A172 (cell line): ENCODE data around the gene COQ6. TPM values are rescaled to one million over a fixed set of nuclear protein-coding genes. Genes with fewer than 3 reads are reported as not detected.
"Not testable (repeated sequence)": the region's sequence is repeated elsewhere in the genome, so short reads cannot be mapped to it uniquely, and the experiment has no call there.

Source experiments
- DNase-seq: peaks from one replicate; pipeline ENCODE4 v3.0.0-alpha.2; 2015; ENCODE audit warnings: low spot score
- total RNA-seq: library from RNA; depleted of rRNA; stranded (reverse); fragments of >200 nt; shearing (Covaris generic); gene quantifications from 2 replicates; pipeline ENCODE4 v1.2.3, GENCODE V29; 2014; rRNA removed

Gene COQ6
- total RNA-seq, 1 experiment from 2014 or later, result 19.0 TPM

GRCh38 chr14:73988065-73988464 lies 38.0 kb downstream of the COQ6 start:
- DNase-seq, result no peak

GRCh38 chr14:73988656-73989055 lies 38.6 kb downstream of the COQ6 start:
- DNase-seq, result not testable (repeated sequence)

- no peak for DNase-seq
Observed at GRCh38 chr14:73991092-73991491, 41.0 kb downstream of the COQ6 start.

- not testable (repeated sequence) for DNase-seq
Observed at GRCh38 chr14:73994926-73995325, 44.8 kb downstream of the COQ6 start.

- DNase-seq, result no peak
Observed at GRCh38 chr14:73995977-73996378, 45.9 kb downstream of the COQ6 start.

- DNase-seq, result no peak
Observed at GRCh38 chr14:73996731-73997107, 46.6 kb downstream of the COQ6 start.

GRCh38 chr14:73997108-73997943 lies 47.2 kb downstream of the COQ6 start:
- DNase-seq, result no peak

- DNase-seq, result no peak
Observed at GRCh38 chr14:73997944-73998447, 47.9 kb downstream of the COQ6 start.

- DNase-seq, result no peak
Observed at GRCh38 chr14:73998726-73999125, 48.6 kb downstream of the COQ6 start.

GRCh38 chr14:74005664-74006063 lies 55.6 kb downstream of the COQ6 start:
- not testable (repeated sequence) for DNase-seq

GRCh38 chr14:74008843-74009499 lies 58.9 kb downstream of the COQ6 start:
- DNase-seq, result no peak

Other genes starting within 250 kb of the COQ6 start
- gene PNMA1, start 235.9 kb upstream of the COQ6 start, total RNA-seq, result 35.1 and 36.0 TPM in 2 replicates
- 6.1 and 6.2 TPM in 2 replicates for gene PTGR2, start 98.5 kb upstream of the COQ6 start, total RNA-seq
- gene ZNF410, start 63.4 kb upstream of the COQ6 start, total RNA-seq, result 46.6 and 52.7 TPM in 2 replicates
- gene FAM161B, start 208 bp upstream of the COQ6 start, total RNA-seq, result 1.5 and 2.7 TPM in 2 replicates
- gene ENTPD5, start 69.0 kb downstream of the COQ6 start, total RNA-seq, result 4.7 and 4.8 TPM in 2 replicates
- gene BBOF1, start 69.0 kb downstream of the COQ6 start, total RNA-seq, result 4.8 and 8.5 TPM in 2 replicates
- gene ALDH6A1, start 134.2 kb downstream of the COQ6 start, total RNA-seq, result 5.0 and 5.2 TPM in 2 replicates
- 7.2 and 7.6 TPM in 2 replicates for gene LIN52, start 134.7 kb downstream of the COQ6 start, total RNA-seq